Lower leg skin (tissue), 4 donors: ENCODE results near the gene PRKCG. TPM values are rescaled to one million over a fixed set of nuclear protein-coding genes. Genes with fewer than 3 reads are reported as not detected.

Experiments
- DNase-seq, 2 donors: peaks; one replicate each; pipeline ENCODE4 v3.0.0-alpha.2; 2019; ENCODE audit warnings: low spot score in 2 of 2
- H3K4me3 ChIP-seq: fragments of 200-600 bp; sonication (generic); 2 replicates; pipeline ENCODE4 v1.5.1; 2017; ENCODE audit warnings: mild to moderate bottlenecking, low read depth; ENCODE audit not compliant: poor library complexity, severe bottlenecking
- POLR2A ChIP-seq, 2 donors: fragments of 450-650 bp; IDR thresholded peaks; one replicate each; pipeline ENCODE4 v1.6.1; 2016 to 2017; ENCODE audit warnings: antibody characterized with exemption in 2 of 2, mild to moderate bottlenecking in 1 of 2, moderate library complexity in 1 of 2
- WGBS, 2 donors: methylation state at CpG; one replicate each; pipeline ENCODE4 v1.1.5; 2018; 5-methylcytosine and 5-hydroxymethylcytosine counted together
- intact Hi-C: fragments of 100-400 bp; cut with DNase I; formaldehyde crosslinking; loops from one replicate; pipeline ENCODE4 v1.15.0; 2023; ENCODE audit warnings: low total_unique reads
- total RNA-seq, 4 donors: library from RNA; depleted of rRNA; stranded (reverse); fragments of >200 nt; gene quantifications; one replicate each; pipeline ENCODE4 v1.1.0, GENCODE V29; 2016
- TF ChIP-seq, protein P1 (sequence below), 3 donors: fragments of 450-650 bp; IDR thresholded peaks; one replicate each; pipeline ENCODE4 v1.5.1; 2016; ENCODE audit warnings: antibody characterized with exemption in 3 of 3, mild to moderate bottlenecking in 3 of 3, moderate library complexity in 2 of 3

Gene PRKCG
- total RNA-seq, 4 donors from 2014 or later, result not detected

DNA sequence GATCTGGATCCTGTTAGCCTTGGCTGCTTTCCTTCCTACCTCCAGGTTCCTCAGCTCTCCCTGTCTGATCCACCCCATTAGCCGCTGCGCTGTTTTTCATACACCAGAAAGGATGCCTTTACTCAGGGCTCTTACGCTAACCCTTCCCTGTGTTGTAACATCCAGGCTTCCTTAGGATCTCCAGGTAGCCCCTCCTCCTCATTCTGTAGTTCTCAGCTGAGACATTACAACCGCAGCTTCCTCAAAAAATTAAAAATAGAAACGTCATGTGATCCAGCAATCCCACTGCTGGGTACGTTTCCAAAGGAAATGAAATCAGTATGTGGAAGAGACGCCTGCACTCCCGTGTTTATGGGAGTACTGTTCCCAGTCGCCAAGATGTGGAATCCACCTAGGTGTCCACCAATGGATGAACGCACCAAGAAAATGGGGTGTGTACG is 32.7 kb upstream of the PRKCG start:
- intact Hi-C loops, result loop anchor here (10.0 kb wide), 1 partner anchor 166 kb away; no protein-coding TSS in a partner anchor
- H3K4me3 ChIP-seq, result no peak overlapping the region
- DNase-seq, result no peak
- TF ChIP-seq, protein P1, sequence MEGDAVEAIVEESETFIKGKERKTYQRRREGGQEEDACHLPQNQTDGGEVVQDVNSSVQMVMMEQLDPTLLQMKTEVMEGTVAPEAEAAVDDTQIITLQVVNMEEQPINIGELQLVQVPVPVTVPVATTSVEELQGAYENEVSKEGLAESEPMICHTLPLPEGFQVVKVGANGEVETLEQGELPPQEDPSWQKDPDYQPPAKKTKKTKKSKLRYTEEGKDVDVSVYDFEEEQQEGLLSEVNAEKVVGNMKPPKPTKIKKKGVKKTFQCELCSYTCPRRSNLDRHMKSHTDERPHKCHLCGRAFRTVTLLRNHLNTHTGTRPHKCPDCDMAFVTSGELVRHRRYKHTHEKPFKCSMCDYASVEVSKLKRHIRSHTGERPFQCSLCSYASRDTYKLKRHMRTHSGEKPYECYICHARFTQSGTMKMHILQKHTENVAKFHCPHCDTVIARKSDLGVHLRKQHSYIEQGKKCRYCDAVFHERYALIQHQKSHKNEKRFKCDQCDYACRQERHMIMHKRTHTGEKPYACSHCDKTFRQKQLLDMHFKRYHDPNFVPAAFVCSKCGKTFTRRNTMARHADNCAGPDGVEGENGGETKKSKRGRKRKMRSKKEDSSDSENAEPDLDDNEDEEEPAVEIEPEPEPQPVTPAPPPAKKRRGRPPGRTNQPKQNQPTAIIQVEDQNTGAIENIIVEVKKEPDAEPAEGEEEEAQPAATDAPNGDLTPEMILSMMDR (IDR thresholded peaks at IDR 0.05), result no peak
- TF ChIP-seq POLR2A (IDR thresholded peaks at IDR 0.05), result no peak
- 34 to 37% methylated on average over 11 of the region's 11 CpGs for WGBS, 2 donors

DNA sequence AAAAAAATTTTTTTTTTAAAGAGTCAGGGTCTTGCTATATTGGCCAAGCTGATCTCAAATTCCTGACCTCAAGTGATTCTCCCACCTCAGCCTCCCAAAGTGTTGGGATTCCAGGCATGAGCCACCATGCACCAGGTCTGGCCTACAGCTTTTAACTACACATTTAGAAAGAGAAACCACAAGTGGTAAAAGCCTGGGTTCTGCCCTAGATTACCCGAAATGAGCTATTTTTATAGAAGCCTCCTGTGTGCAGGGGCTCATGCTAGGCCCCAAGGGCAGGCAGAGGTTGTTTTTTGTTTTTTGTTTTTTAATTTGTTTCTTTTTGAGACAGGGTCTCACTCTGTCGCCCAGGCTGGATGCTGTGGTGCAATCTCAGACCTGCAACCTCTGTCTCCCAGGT is 28.3 kb upstream of the PRKCG start:
- no peak overlapping the region for H3K4me3 ChIP-seq
- TF ChIP-seq, protein P1 (IDR thresholded peaks at IDR 0.05), result no peak
- no peak for TF ChIP-seq POLR2A (IDR thresholded peaks at IDR 0.05)
- no peak for DNase-seq
- intact Hi-C loops, result no loop called here
- 71 to 81% methylated on average over 2 of the region's 2 CpGs for WGBS, 2 donors

GRCh38 chr19:53864308-53864836 is 17.6 kb upstream of the PRKCG start:
- 67 to 73% methylated on average over 6 of the region's 6 CpGs for WGBS, 2 donors
- TF ChIP-seq, protein P1 (IDR thresholded peaks at IDR 0.05), result no peak
- no peak for TF ChIP-seq POLR2A (IDR thresholded peaks at IDR 0.05)
- no peak for DNase-seq
- intact Hi-C loops, result no loop called here
- no peak overlapping the region for H3K4me3 ChIP-seq

GRCh38 chr19:53865523-53865917 is 16.5 kb upstream of the PRKCG start:
- intact Hi-C loops, result no loop called here
- peak overlapping the region; percentile 24 for H3K4me3 ChIP-seq
- DNase-seq, result no peak
- 41 to 48% methylated on average over 9 of the region's 9 CpGs for WGBS, 2 donors
- no peak for TF ChIP-seq POLR2A (IDR thresholded peaks at IDR 0.05)
- TF ChIP-seq, protein P1 (IDR thresholded peaks at IDR 0.05), result no peak

GRCh38 chr19:53865918-53866864 is 15.8 kb upstream of the PRKCG start:
- WGBS, 2 donors, result 2 to 3% methylated on average over 37 to 45 of the region's 50 CpGs
- intact Hi-C loops, result no loop called here
- peak overlapping the region; percentile 24 for H3K4me3 ChIP-seq
- peak; percentile 66 to 96 for DNase-seq
- TF ChIP-seq, protein P1 (IDR thresholded peaks at IDR 0.05), result no peak
- TF ChIP-seq POLR2A (IDR thresholded peaks at IDR 0.05), result no peak
